Calu3 (cell line): ENCODE results near the gene OR14A2. TPM values are rescaled to one million over a fixed set of nuclear protein-coding genes. Genes with fewer than 3 reads are reported as not detected.
"Not testable (repeated sequence)": the region's sequence is repeated elsewhere in the genome, so short reads cannot be mapped to it uniquely, and the experiment has no call there.

Experiments
- Bru-seq: library from RNA; stranded (reverse); fragments of 400-500 nt; gene quantifications from one replicate; lab custom pipeline; 2021; lab: Mats Ljungman, UMichigan
- BruChase-seq, 2 experiments: library from RNA; stranded (reverse); fragments of 400-500 nt; gene quantifications; one replicate each; lab custom pipeline; 2021; lab: Mats Ljungman, UMichigan
- BruUV-seq: library from RNA; stranded (reverse); fragments of 400-500 nt; replicated peaks from 2 replicates; lab custom pipeline; 2021; lab: Mats Ljungman, UMichigan
- CTCF ChIA-PET: fragments of 300-600 bp; sonication (Branson Sonifier 250); formaldehyde crosslinking; loops from one replicate; lab custom pipeline; 2022; ENCODE audit warnings: antibody characterized with exemption; lab: Charles Lee
- DNase-seq: peaks from one replicate; pipeline ENCODE4 v3.0.0; 2022
- H3K27ac Mint-ChIP-seq: one replicate; pipeline ENCODE4 v1.8.0; 2022; ENCODE audit warnings: mixed read lengths; ENCODE audit not compliant: unreplicated experiment
- H3K27me3 Mint-ChIP-seq: one replicate; pipeline ENCODE4 v1.8.0; 2022; ENCODE audit warnings: mixed read lengths; ENCODE audit not compliant: unreplicated experiment
- H3K36me3 Mint-ChIP-seq: one replicate; pipeline ENCODE4 v1.8.0; 2022; ENCODE audit warnings: mild to moderate bottlenecking, moderate library complexity, mixed read lengths; ENCODE audit not compliant: insufficient read depth, unreplicated experiment
- H3K4me1 Mint-ChIP-seq: one replicate; pipeline ENCODE4 v1.8.0; 2022; ENCODE audit warnings: mild to moderate bottlenecking, low read depth, mixed read lengths; ENCODE audit not compliant: unreplicated experiment
- H3K4me3 Mint-ChIP-seq: one replicate; pipeline ENCODE4 v1.8.0; 2022; ENCODE audit warnings: mild to moderate bottlenecking, low read depth, moderate library complexity, mixed read lengths; ENCODE audit not compliant: unreplicated experiment
- H3K9me3 Mint-ChIP-seq: one replicate; pipeline ENCODE4 v1.8.0; 2022; ENCODE audit warnings: low read depth, mixed read lengths; ENCODE audit not compliant: unreplicated experiment
- CTCF ChIP-seq: fragments of 200-600 bp; IDR thresholded peaks from one replicate; pipeline ENCODE4 v1.8.0; 2022; ENCODE audit warnings: antibody characterized with exemption; ENCODE audit not compliant: unreplicated experiment
- intact Hi-C: fragments of 100-400 bp; cut with micrococcal nuclease; formaldehyde crosslinking; loops from one replicate; pipeline ENCODE4 v1.10.0; 2022; ENCODE audit not compliant: unreplicated experiment
- long read RNA-seq: library from polyadenylated mRNA; stranded (forward); transcript quantifications from one replicate; pipeline ENCODE4 v2.0.0, GENCODE V29; 2022
- total RNA-seq: library from RNA; stranded (reverse); gene quantifications from 2 replicates; pipeline ENCODE4 v1.2.3, GENCODE V29; 2022

Gene OR14A2
- total RNA-seq (not detected in 2 replicates), Bru-seq, nascent RNA (not detected), BruChase-seq, experiment 1, labeled RNA remaining after a 6-hour chase (not detected), BruChase-seq, experiment 2, labeled RNA remaining after a 2-hour chase (not detected)
- long read RNA-seq, result 0 reads

- TF ChIP-seq CTCF, result no peak
Observed at GRCh38 chr1:247748041-247748440, at the start of gene OR14A2. Gene OR14A2, minus strand, starts transcription at chr1:247748141.

GRCh38 chr1:247797518-247797917 is 49.6 kb upstream of the OR14A2 start:
- BruUV-seq, result no TSS peak
- H3K27ac Mint-ChIP-seq, result no peak overlapping the region
- no peak for TF ChIP-seq CTCF
- no peaks in the 10 kb centered on the region for H3K27me3 Mint-ChIP-seq
- intact Hi-C loops, result no loop called here
- H3K9me3 Mint-ChIP-seq, result peaks cover 12% of the 10 kb centered on the region
- H3K36me3 Mint-ChIP-seq, result no peaks in the 10 kb centered on the region
- H3K4me1 Mint-ChIP-seq, result no peaks in the 10 kb centered on the region
- no peak for DNase-seq
- H3K4me3 Mint-ChIP-seq, result no peak overlapping the region
- CTCF ChIA-PET, result no interaction called here

More at GRCh38 chr1:247748041-247748440, at the start of gene OR14A2:
- H3K36me3 Mint-ChIP-seq, result no peaks in the 10 kb centered on the region
- peaks cover 8% of the 10 kb centered on the region for H3K9me3 Mint-ChIP-seq
- H3K4me1 Mint-ChIP-seq, result no peaks in the 10 kb centered on the region
- no peak within 1 kb of the TSS for H3K4me3 Mint-ChIP-seq
- no peak within 1 kb of the TSS for H3K27ac Mint-ChIP-seq
- no peak for DNase-seq
- CTCF ChIA-PET, result no interaction called here
- no peaks in the 10 kb centered on the region for H3K27me3 Mint-ChIP-seq
- no TSS peak for BruUV-seq
- intact Hi-C loops, result no loop called here

GRCh38 chr1:247769603-247770002 is 21.7 kb upstream of the OR14A2 start:
- Mint-ChIP-seq H3K4me3 (no peak overlapping the region), H3K4me1 (no peaks in the 10 kb centered on the region), H3K27ac (no peak overlapping the region), H3K9me3 (peaks cover 5% of the 10 kb centered on the region), H3K36me3 (no peaks in the 10 kb centered on the region), H3K27me3 (no peaks in the 10 kb centered on the region)
- DNase-seq, result no peak
- intact Hi-C loops, result no loop called here
- no peak for TF ChIP-seq CTCF
- CTCF ChIA-PET, result no interaction called here
- no TSS peak for BruUV-seq

- H3K9me3 Mint-ChIP-seq, result peaks cover 26% of the 10 kb centered on the region
- CTCF ChIA-PET, result no interaction called here
Observed at GRCh38 chr1:247760456-247760855, 12.5 kb upstream of the OR14A2 start, which contains the start of gene OR1C1. Gene OR1C1, minus strand, starts transcription at chr1:247760556. Its CDS starts 2,150 bp downstream, at chr1:247758406.

GRCh38 chr1:247754311-247754710 is 6.4 kb upstream of the OR14A2 start:
- H3K4me3 Mint-ChIP-seq, H3K27me3 Mint-ChIP-seq, H3K36me3 Mint-ChIP-seq, CTCF ChIA-PET, intact Hi-C loops, H3K27ac Mint-ChIP-seq, H3K4me1 Mint-ChIP-seq, DNase-seq, BruUV-seq: not testable (repeated sequence)
- peaks cover 23% of the 10 kb centered on the region for H3K9me3 Mint-ChIP-seq

More at GRCh38 chr1:247760456-247760855, 12.5 kb upstream of the OR14A2 start, which contains the start of gene OR1C1:
- intact Hi-C loops, result no loop called here
- Mint-ChIP-seq H3K4me1 (no peaks in the 10 kb centered on the region), H3K27me3 (no peaks in the 10 kb centered on the region), H3K27ac (no peak within 1 kb of the TSS), H3K4me3 (no peak within 1 kb of the TSS), H3K36me3 (no peaks in the 10 kb centered on the region)
- no peak for DNase-seq
- TF ChIP-seq CTCF, result no peak
- BruUV-seq, result no TSS peak
